Activated CD4-positive, alpha-beta T cell treated with anti-CD3 and anti-CD28 coated beads, Interleukin-2, amount 50 U/mL, for 16 hours (primary cell): ENCODE results near the gene CARTPT.

Experiments
- DNase-seq: peaks from one replicate; pipeline ENCODE4 v3.0.0-alpha.2; 2020

CARTPT gene

GRCh38 chr5:71719063-71719964, at the start of gene CARTPT:
CARTPT (plus strand) TSS chr5:71719275; CDS start chr5:71719294, 19 bp downstream.
- no peak for DNase-seq

GRCh38 chr5:71677977-71678376, 41.1 kb upstream of the CARTPT start:
- DNase-seq: no peak

GRCh38 chr5:71679714-71680113, 39.4 kb upstream of the CARTPT start:
- no peak for DNase-seq

GRCh38 chr5:71680510-71680909, 38.6 kb upstream of the CARTPT start:
- no peak for DNase-seq

GRCh38 chr5:71681296-71681695, 37.8 kb upstream of the CARTPT start:
- DNase-seq: no peak

- DNase-seq: no peak
Measured at GRCh38 chr5:71684309-71684708, 34.8 kb upstream of the CARTPT start.

- DNase-seq: no peak
Measured at GRCh38 chr5:71693828-71694427, 25.1 kb upstream of the CARTPT start.

- DNase-seq: no peak
Measured at GRCh38 chr5:71695071-71695470, 24.0 kb upstream of the CARTPT start.

- DNase-seq: no peak
Measured at GRCh38 chr5:71695595-71695994, 23.5 kb upstream of the CARTPT start.

- DNase-seq: no peak
Measured at GRCh38 chr5:71697967-71698366, 21.1 kb upstream of the CARTPT start.

- no peak for DNase-seq
Measured at GRCh38 chr5:71699233-71699632, 19.8 kb upstream of the CARTPT start.

GRCh38 chr5:71699751-71700150, 19.3 kb upstream of the CARTPT start:
- no peak for DNase-seq

- no peak for DNase-seq
Measured at GRCh38 chr5:71700803-71701202, 18.3 kb upstream of the CARTPT start.

- peak; percentile 53 for DNase-seq
Measured at GRCh38 chr5:71701407-71701806, 17.7 kb upstream of the CARTPT start.

- no peak for DNase-seq
Measured at GRCh38 chr5:71703941-71704340, 15.1 kb upstream of the CARTPT start.

- no peak for DNase-seq
Measured at GRCh38 chr5:71705421-71705820, 13.7 kb upstream of the CARTPT start.

GRCh38 chr5:71706906-71707305, 12.2 kb upstream of the CARTPT start:
- no peak for DNase-seq

GRCh38 chr5:71711610-71712009, 7.5 kb upstream of the CARTPT start:
- no peak for DNase-seq

- DNase-seq: no peak
Measured at GRCh38 chr5:71714911-71715310, 4.2 kb upstream of the CARTPT start.

- DNase-seq: no peak
Measured at GRCh38 chr5:71727978-71728377, 8.9 kb downstream of the CARTPT start.

GRCh38 chr5:71731015-71731414, 11.9 kb downstream of the CARTPT start:
- DNase-seq: no peak

- no peak for DNase-seq
Measured at GRCh38 chr5:71732011-71732410, 12.9 kb downstream of the CARTPT start.

- DNase-seq: no peak
Measured at GRCh38 chr5:71734141-71734540, 15.1 kb downstream of the CARTPT start.

GRCh38 chr5:71737931-71738539, 19.0 kb downstream of the CARTPT start:
- DNase-seq: no peak
